ENCODE results near the gene EPHA10. TPM values are rescaled to one million over a fixed set of nuclear protein-coding genes. Genes with fewer than 3 reads are reported as not detected.

Gene EPHA10
- total RNA-seq, 1 experiment from 2014 or later, result 1.0 TPM

GRCh38 chr1:37721565-37721964 lies 43.4 kb downstream of the EPHA10 start:
- DNase-seq (ENCODE audit: unreplicated experiment), result no peak
- Mint-ChIP-seq H3K27ac (ENCODE audit: low read depth, unreplicated experiment) (no peak overlapping the region), H3K36me3 (ENCODE audit: insufficient read depth, unreplicated experiment) (no peaks in the 10 kb centered on the region), H3K9me3 (ENCODE audit: unreplicated experiment) (no peaks in the 10 kb centered on the region), H3K4me1 (ENCODE audit: insufficient read depth, unreplicated experiment) (no peaks in the 10 kb centered on the region), H3K27me3 (ENCODE audit: insufficient read depth, unreplicated experiment) (peaks cover 28% of the 10 kb centered on the region), H3K4me3 (ENCODE audit: unreplicated experiment) (no peak overlapping the region)
- BruUV-seq (replicated peaks), result no TSS peak
- POLR2A ChIA-PET, result interaction anchor here (0.5 kb wide), 1 partner anchor 1844 kb away, joined by 4 read pairs; no protein-coding TSS in a partner anchor
- intact Hi-C loops (cut with micrococcal nuclease), result no loop called here
- CTCF ChIA-PET, result interaction anchor here (0.6 to 0.9 kb wide), 2 partner anchors 14 to 1144 kb away, joined by 3 to 4 read pairs; no protein-coding TSS in a partner anchor
- no peak for TF ChIP-seq CTCF (IDR thresholded peaks at IDR 0.05; ENCODE audit: unreplicated experiment)

GRCh38 chr1:37720231-37721130 lies 44.4 kb downstream of the EPHA10 start:
- Mint-ChIP-seq H3K9me3 (ENCODE audit: unreplicated experiment) (no peaks in the 10 kb centered on the region), H3K4me1 (ENCODE audit: insufficient read depth, unreplicated experiment) (no peaks in the 10 kb centered on the region), H3K27me3 (ENCODE audit: insufficient read depth, unreplicated experiment) (peaks cover 17% of the 10 kb centered on the region), H3K4me3 (ENCODE audit: unreplicated experiment) (no peak overlapping the region), H3K27ac (ENCODE audit: low read depth, unreplicated experiment) (no peak overlapping the region), H3K36me3 (ENCODE audit: insufficient read depth, unreplicated experiment) (no peaks in the 10 kb centered on the region)
- ChIA-PET POLR2A (no interaction called here), CTCF (interaction anchor here (0.7 kb wide), 1 partner anchor 20 kb away, joined by 3 read pairs; no protein-coding TSS in a partner anchor)
- intact Hi-C loops (cut with micrococcal nuclease), result no loop called here
- BruUV-seq (replicated peaks), result no TSS peak
- no peak for TF ChIP-seq CTCF (IDR thresholded peaks at IDR 0.05; ENCODE audit: unreplicated experiment)
- DNase-seq (ENCODE audit: unreplicated experiment), result no peak

- POLR2A ChIA-PET, result no interaction called here
- CTCF ChIA-PET, result interaction anchor here (0.7 kb wide), 1 partner anchor 19 kb away, joined by 3 read pairs; no protein-coding TSS in a partner anchor
- H3K27ac Mint-ChIP-seq (ENCODE audit: low read depth, unreplicated experiment), result no peak overlapping the region
- H3K36me3 Mint-ChIP-seq (ENCODE audit: insufficient read depth, unreplicated experiment), result no peaks in the 10 kb centered on the region
- no peak for TF ChIP-seq CTCF (IDR thresholded peaks at IDR 0.05; ENCODE audit: unreplicated experiment)
- H3K27me3 Mint-ChIP-seq (ENCODE audit: insufficient read depth, unreplicated experiment), result peaks cover 9% of the 10 kb centered on the region
- intact Hi-C loops (cut with micrococcal nuclease), result loop anchor here (10.0 kb wide), 1 partner anchor 1395 kb away; the partner anchor contains the start of gene EVA1B
- no peak for DNase-seq (ENCODE audit: unreplicated experiment)
- H3K4me3 Mint-ChIP-seq (ENCODE audit: unreplicated experiment), result no peak overlapping the region
- BruUV-seq (replicated peaks), result no TSS peak
- H3K9me3 Mint-ChIP-seq (ENCODE audit: unreplicated experiment), result no peaks in the 10 kb centered on the region
- H3K4me1 Mint-ChIP-seq (ENCODE audit: insufficient read depth, unreplicated experiment), result no peaks in the 10 kb centered on the region
Measured at GRCh38 chr1:37719572-37720195, 45.2 kb downstream of the EPHA10 start.

GRCh38 chr1:37718901-37719571 lies 45.9 kb downstream of the EPHA10 start:
- DNase-seq (ENCODE audit: unreplicated experiment), result peak; percentile 38
- no peak overlapping the region for H3K4me3 Mint-ChIP-seq (ENCODE audit: unreplicated experiment)
- ChIA-PET CTCF (no interaction called here), POLR2A (no interaction called here)
- no TSS peak for BruUV-seq (replicated peaks)
- H3K36me3 Mint-ChIP-seq (ENCODE audit: insufficient read depth, unreplicated experiment), result no peaks in the 10 kb centered on the region
- H3K27me3 Mint-ChIP-seq (ENCODE audit: insufficient read depth, unreplicated experiment), result peaks cover 3% of the 10 kb centered on the region
- no peaks in the 10 kb centered on the region for H3K9me3 Mint-ChIP-seq (ENCODE audit: unreplicated experiment)
- TF ChIP-seq CTCF (IDR thresholded peaks at IDR 0.05; ENCODE audit: unreplicated experiment), result no peak
- H3K4me1 Mint-ChIP-seq (ENCODE audit: insufficient read depth, unreplicated experiment), result no peaks in the 10 kb centered on the region
- no peak overlapping the region for H3K27ac Mint-ChIP-seq (ENCODE audit: low read depth, unreplicated experiment)
- intact Hi-C loops (cut with micrococcal nuclease), result loop anchor here (10.0 kb wide), 1 partner anchor 1394 kb away; the partner anchor contains the start of gene EVA1B
